Activated CD8-positive, alpha-beta memory T cell treated with anti-CD3 and anti-CD28 coated beads, Interleukin-2, amount 50 U/mL, for 24 hours (primary cell): ENCODE data around the gene RNASE1.

Experiments used
- DNase-seq: peaks from one replicate; pipeline ENCODE4 v3.0.0-alpha.2; 2020; ENCODE audit errors: extremely low read depth

The RNASE1 gene

DNA sequence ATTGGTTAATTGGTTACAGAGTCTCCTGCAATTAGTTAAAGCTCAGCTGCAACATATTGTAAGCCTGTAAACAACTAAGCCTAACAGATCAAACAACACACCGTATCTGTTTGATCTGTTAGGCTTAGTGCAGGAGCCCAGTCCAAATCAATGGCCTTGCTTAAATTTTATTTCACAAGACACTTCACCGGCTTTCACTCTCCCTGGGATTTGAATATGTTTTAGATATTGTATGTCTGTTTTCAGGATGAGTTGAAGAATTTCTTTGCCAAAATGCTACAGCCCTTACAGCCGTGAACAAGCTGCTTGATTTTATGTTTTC, 5.5 kb upstream of the RNASE1 start:
- no peak for DNase-seq

DNA sequence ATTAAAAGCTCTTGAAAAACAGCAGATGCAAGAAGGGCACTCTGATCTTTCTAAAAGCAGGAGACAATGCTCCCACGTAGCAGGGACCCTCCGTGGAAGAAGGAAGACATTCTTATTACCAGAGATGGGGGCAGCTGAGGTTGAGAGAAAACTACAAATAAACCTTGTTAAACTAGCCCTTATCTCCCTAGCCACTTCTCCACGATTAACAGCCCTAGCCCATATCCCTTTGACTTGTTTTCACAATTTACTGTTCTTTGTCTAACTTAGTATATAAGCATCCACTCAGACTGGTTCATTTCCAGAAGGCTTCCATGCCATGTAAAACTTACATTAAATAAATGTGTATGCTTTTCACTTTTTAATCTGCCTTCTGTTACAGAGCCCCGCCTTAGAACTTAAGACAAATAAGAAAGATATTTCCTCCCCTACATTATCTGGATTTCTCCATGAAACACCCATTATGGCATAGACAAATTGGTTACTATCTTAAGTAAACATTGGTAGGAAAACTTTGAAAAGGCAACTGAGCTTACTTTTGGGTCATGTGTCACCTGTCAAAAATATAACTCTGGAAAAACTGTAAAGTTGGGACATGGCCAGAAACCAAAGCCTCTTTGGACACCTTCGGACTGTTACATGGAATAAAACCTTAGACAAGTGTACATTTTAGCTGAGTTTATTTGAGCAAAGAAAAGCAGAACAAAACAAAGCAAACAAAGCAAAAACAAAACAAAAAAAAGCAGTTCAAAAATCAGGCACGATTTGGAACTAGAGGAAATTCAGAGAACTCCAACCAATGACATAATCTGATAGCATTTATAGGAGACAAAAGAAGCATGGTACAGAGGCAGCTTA, 4.9 kb upstream of the RNASE1 start:
- DNase-seq, result no peak

DNA sequence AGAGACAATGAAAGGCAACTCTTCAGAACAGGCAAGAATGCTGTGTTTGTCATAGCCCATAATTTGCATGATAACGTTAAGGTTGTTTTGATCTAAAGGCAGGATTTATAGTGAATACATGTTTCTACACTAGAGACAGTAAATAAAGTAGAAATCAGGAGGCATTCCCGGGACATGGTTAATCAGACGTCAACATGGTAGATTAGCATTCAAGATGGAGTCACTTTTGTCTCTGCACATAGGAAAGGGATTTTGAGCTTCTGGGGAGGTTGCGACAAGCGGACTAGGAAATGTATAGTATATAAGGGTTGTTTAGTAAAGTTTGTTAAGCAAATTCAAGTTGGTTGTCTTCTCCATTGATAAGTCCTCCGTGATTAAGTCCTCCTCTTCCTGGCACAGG, 2.8 kb upstream of the RNASE1 start:
- DNase-seq, result no peak

DNA sequence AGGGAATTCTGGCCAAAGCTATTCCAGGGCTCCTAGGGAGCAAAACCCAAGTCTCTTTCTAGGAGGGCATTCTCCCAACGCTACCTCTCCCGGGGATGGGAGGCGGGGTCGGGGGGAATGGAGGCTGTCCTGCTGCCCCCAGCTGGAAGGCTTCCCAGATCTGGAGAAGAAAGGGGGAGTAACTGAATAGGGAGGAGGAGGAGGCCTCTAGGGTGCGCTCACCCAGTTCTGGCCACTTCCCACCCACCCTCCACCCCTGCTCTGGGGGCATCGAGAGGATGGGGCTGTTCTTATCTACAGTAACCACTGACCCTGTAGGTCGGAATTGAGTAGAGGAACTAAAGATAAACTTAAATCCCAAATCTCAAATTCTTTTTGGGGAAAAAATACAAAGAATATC, 579 bp upstream of the RNASE1 start:
- DNase-seq, result no peak

GRCh38 chr14:20801726-20802125, 918 bp downstream of the RNASE1 start:
- no peak for DNase-seq

DNA sequence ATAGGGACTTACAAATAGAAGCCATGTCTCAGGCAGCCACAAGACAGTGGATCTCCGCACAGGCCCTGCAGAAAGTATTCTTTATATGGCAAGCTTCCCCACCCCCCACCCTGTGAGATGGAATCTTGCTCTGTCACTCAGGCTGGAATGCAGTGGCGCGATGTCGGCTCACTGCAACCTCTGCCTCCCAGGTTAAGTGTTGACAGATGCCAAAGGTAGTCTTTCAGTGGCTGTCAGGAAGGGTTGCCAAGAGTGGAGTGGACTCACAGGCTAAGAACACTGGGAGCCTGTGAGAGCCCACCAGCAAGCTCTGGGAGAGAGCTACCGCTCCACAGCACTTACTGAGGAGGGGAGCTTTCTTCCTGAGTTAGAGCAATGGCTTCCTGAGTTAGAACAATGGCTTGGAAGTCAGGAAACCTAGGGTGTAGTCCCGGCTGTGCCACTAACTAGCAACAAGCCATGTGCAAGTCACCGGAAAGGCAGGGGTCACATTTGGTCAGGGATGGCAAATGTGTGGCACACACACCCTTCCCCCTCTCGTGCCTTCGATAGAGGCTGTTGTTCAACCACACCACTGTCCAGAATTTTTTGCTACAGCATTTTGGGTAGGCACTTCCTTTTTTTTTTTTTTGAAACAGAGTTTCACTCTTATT, 2.6 kb downstream of the RNASE1 start:
- DNase-seq, result no peak

DNA sequence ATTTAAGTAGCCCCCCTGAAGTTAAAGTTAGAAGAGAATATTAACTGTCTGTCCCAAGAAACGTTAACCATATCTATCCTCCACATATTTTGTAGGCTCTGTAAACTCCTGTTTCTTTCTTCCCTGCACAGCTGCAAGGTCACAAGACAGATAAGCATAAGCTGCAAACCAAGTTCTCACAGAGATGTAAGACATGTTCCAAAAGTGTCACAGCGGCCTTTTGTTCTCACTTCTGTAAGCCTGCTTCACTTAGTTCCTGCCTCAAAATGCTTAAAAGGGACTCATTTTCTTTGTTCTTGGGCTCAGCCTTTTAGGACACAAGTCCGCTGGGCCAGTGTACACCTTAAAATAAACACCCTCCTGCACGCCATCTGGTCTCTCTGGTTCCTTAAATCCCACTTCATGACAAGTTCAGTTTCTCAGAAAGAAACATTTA, 3.2 kb downstream of the RNASE1 start:
- DNase-seq, result no peak

DNA sequence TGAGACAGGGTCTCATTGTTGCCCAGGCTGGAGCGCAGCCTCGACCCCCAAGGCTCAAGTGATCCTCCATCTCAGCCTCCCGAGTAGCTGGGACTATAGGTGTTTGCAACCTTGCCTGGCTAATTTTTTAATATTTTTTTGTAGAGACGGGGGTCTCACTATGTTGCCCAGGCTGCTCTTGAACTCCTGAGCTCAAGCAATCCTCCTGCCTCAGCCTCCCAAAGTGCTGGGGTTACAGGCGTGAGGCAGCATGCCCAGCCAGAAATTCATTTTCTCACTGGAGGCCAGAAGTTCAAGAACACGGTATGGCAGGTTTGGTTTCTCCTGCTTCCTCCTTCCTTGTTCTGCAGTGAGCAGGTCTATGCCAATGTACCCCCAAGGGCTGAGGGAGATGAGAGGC, 3.7 kb downstream of the RNASE1 start:
- DNase-seq, result no peak

- DNase-seq, result no peak
These were observed 4.3 kb downstream of the RNASE1 start for GRCh38 chr14:20798318-20798717.

DNA sequence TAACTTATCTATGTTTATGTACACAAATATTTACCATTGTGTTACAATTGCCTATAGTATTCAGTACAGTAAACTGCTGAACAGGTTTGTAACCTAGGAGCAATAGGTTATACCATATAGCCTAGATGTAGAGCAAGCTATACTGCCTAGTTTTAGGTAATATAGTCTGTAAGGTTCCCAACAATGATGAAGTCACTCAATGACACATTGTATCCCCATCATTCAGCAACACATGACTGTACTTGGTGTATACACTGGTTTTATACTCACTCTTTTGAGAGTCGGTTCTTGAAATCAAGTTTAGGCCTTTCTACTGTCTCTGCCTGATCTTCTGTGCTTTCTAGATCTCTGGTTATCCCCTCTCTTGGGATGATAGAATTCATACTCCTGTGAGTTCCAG, 5.5 kb downstream of the RNASE1 start:
- DNase-seq, result no peak

GRCh38 chr14:20794644-20795369, 7.8 kb downstream of the RNASE1 start:
- DNase-seq, result no peak

DNA sequence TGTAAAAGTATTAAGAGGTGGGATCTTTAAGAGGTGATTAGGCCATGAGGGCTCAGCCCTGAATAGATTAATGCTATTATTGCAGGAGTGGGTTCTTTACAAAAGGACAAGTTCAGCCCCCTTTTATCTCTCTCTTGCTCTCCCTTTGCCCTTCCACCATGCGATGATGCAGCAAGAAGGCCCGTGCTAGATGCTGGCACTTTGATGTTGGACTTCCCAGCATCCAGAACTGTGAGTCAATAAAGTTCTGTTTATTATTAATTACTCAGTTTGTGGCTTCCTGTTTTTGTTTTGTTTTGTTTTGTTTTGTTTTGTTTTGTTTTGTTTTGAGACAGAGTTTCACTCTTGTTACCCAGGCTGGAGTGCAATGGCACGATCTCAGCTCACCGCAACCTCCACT, 10.1 kb downstream of the RNASE1 start:
- DNase-seq, result no peak

GRCh38 chr14:20791597-20791996, 11.0 kb downstream of the RNASE1 start:
- DNase-seq, result no peak

- no peak for DNase-seq
These were observed 11.5 kb downstream of the RNASE1 start for GRCh38 chr14:20791187-20791586.

- no peak for DNase-seq
These were observed 12.1 kb downstream of the RNASE1 start for GRCh38 chr14:20790464-20791116.

DNA sequence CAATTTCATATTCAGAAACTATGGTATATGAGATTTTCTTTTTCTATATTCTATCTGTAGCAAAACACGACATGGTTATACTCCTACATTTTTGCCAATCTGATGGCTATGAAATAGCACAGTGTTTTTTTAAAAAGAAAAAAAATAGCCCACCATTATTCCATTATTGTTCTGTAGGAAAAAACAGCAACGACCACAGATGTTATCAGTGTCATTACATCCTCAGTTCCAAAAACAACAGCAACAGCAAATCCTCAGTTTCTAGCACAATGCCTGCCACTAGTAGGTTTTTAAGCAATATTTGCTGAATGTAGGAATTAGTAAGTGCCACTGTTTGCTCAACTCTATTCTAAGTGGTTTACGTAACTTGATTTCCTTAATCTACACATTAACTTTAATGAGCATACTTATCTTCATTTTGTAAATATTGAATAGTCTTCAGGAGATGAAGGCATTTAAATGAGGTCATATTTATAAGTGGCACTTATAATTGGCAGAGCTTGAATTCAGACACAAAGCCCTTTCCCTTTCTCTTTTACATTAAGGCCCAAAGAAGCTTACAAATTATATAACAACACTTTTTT, 13.3 kb downstream of the RNASE1 start:
- DNase-seq, result no peak

DNA sequence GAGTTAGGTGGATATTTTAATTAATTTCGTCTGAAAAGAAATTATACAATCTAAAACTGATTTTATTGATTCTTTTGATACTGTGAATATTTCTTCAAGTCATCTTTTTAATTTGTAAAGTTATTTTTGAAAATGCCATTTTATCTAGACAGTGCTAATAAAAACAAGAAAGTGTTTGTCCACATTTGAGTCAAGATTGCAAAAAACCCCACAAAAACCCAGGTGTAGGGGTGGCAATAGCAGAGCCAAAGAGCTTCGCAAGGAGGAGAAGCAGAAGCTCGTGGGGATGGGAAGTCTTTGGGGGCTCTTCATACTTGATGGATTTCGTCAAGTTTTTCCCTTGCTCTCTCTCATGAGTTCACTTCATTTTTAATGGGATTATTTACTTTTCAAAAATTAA, 15.6 kb downstream of the RNASE1 start:
- no peak for DNase-seq

GRCh38 chr14:20782280-20782890, 20.3 kb downstream of the RNASE1 start:
- DNase-seq, result no peak

DNA sequence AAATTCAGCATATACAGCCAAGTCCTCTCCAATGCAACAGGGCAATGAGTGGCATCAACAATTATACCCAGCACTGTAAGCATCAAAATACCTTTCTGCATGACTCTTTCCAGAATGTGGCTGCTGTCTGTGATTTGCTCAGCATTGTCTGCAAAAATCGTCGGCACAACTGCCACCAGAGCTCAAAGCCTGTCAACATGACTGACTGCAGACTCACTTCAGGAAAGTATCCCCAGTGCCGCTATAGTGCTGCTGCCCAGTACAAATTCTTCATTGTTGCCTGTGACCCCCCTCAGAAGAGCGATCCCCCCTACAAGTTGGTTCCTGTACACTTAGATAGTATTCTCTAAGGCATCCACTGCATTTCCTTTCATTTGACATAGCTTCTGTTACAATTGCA, 20.8 kb downstream of the RNASE1 start:
- DNase-seq, result no peak

GRCh38 chr14:20775901-20776300, 26.7 kb downstream of the RNASE1 start:
- DNase-seq, result no peak

GRCh38 chr14:20775043-20775442, 27.6 kb downstream of the RNASE1 start:
- DNase-seq, result no peak
